IMR-90 (cell line): ENCODE measurements around the gene SMARCD2. TPM values are rescaled to one million over a fixed set of nuclear protein-coding genes. Genes with fewer than 3 reads are reported as not detected.

Source experiments
- microRNA-seq, 2 experiments: library from miRNA; stranded (forward) in 1 of 2; unstranded in 1 of 2; fragments of 10-50 nt in 1 of 2; fragments of <30 nt in 1 of 2; gene quantifications in 1 of 2; microRNA quantifications in 1 of 2; one replicate each; pipeline versions ENCODE3 to v1.1.0; 2013 to 2020; ENCODE audit not compliant: insufficient read depth in 1 of 2, insufficient read length in 1 of 2, unreplicated experiment in 1 of 2
- polyA plus RNA-seq, 3 experiments: library from polyadenylated mRNA; depleted of rRNA; stranded (reverse); fragments of >200 nt; gene quantifications; 2 replicates each; pipeline ENCODE4 v1.2.3, GENCODE V29; 2012; ENCODE audit warnings: low replicate concordance in 1 of 3
- small RNA-seq, 5 experiments: library from RNA; depleted of rRNA; stranded (forward); fragments of <200 nt; gene quantifications; one replicate each; pipeline ENCODE3, GENCODE V24; 2012
- total RNA-seq: library from RNA; depleted of rRNA; stranded (reverse); fragments of >200 nt; gene quantifications from 2 replicates; pipeline ENCODE4 v1.2.3, GENCODE V29; 2012; rRNA removed

SMARCD2 gene
- total and polyA plus RNA-seq, 2 of the 4 experiments (the other 2 are of a cell fraction): 56.9 to 91.2 TPM

Small RNA genes lying within 50 kb of the gene (microRNA-seq; reads per million reads assigned to microRNA genes)
- not detected for gene AC040958.1 (ENCODE audit: insufficient read depth, insufficient read length)

Small RNA genes lying within 50 kb of the gene (small RNA-seq; reads per million reads assigned to genes)
- gene AC040958.1: 0 reads per million in 5 experiments

Other genes with a start within 250 kb of the SMARCD2 start
- 6.5 and 9.4 TPM in 2 replicates for gene TACO1, start 241.8 kb downstream of the SMARCD2 start, total RNA-seq
- 28.8 and 32.8 TPM in 2 replicates for gene TACO1, start 241.8 kb downstream of the SMARCD2 start, polyA plus RNA-seq (2012; rRNA removed)
- gene MAP3K3, start 220.3 kb downstream of the SMARCD2 start, total RNA-seq: 24.2 and 25.6 TPM in 2 replicates
- gene MAP3K3, start 220.3 kb downstream of the SMARCD2 start, polyA plus RNA-seq (2012; rRNA removed): 19.1 TPM in 2 replicates
- gene LIMD2, start 142.6 kb downstream of the SMARCD2 start, total RNA-seq: 4.5 and 4.7 TPM in 2 replicates
- 21.7 and 32.3 TPM in 2 replicates for gene LIMD2, start 142.6 kb downstream of the SMARCD2 start, polyA plus RNA-seq (2012; rRNA removed)
- gene STRADA, start 100.9 kb downstream of the SMARCD2 start, total RNA-seq: 14.7 and 19.9 TPM in 2 replicates
- gene STRADA, start 100.9 kb downstream of the SMARCD2 start, polyA plus RNA-seq (2012; rRNA removed): 30.8 and 30.9 TPM in 2 replicates
- 62.0 and 79.4 TPM in 2 replicates for gene CCDC47, start 69.1 kb downstream of the SMARCD2 start, total RNA-seq
- 45.3 and 45.7 TPM in 2 replicates for gene CCDC47, start 69.1 kb downstream of the SMARCD2 start, polyA plus RNA-seq (2012; rRNA removed)
- 74.7 and 75.8 TPM in 2 replicates for gene DDX42, start 68.5 kb downstream of the SMARCD2 start, total RNA-seq
- 75.6 and 91.5 TPM in 2 replicates for gene DDX42, start 68.5 kb downstream of the SMARCD2 start, polyA plus RNA-seq (2012; rRNA removed)
- gene PSMC5, start 15.3 kb downstream of the SMARCD2 start, total RNA-seq: 104 and 105 TPM in 2 replicates
- gene PSMC5, start 15.3 kb downstream of the SMARCD2 start, polyA plus RNA-seq (2012; rRNA removed): 165 and 175 TPM in 2 replicates
- 68.1 and 69.4 TPM in 2 replicates for gene FTSJ3, start 15.0 kb downstream of the SMARCD2 start, total RNA-seq
- 45.4 and 51.3 TPM in 2 replicates for gene FTSJ3, start 15.0 kb downstream of the SMARCD2 start, polyA plus RNA-seq (2012; rRNA removed)
- gene CSH2, start 31.0 kb upstream of the SMARCD2 start, total RNA-seq: not detected in 2 replicates
- gene CSH2, start 31.0 kb upstream of the SMARCD2 start, polyA plus RNA-seq (2012; rRNA removed): not detected in 2 replicates
- gene GH2, start 39.3 kb upstream of the SMARCD2 start, total RNA-seq: not detected in 2 replicates
- not detected in 2 replicates for gene GH2, start 39.3 kb upstream of the SMARCD2 start, polyA plus RNA-seq (2012; rRNA removed)
- not detected in 2 replicates for gene CSH1, start 53.9 kb upstream of the SMARCD2 start, total RNA-seq
- not detected in 2 replicates for gene CSH1, start 53.9 kb upstream of the SMARCD2 start, polyA plus RNA-seq (2012; rRNA removed)
- gene CSHL1, start 68.6 kb upstream of the SMARCD2 start, total RNA-seq: not detected in 2 replicates
- gene CSHL1, start 68.6 kb upstream of the SMARCD2 start, polyA plus RNA-seq (2012; rRNA removed): not detected in 2 replicates
- not detected in 2 replicates for gene GH1, start 76.2 kb upstream of the SMARCD2 start, total RNA-seq
- gene GH1, start 76.2 kb upstream of the SMARCD2 start, polyA plus RNA-seq (2012; rRNA removed): not detected in 2 replicates
- gene CD79B, start 89.6 kb upstream of the SMARCD2 start, total RNA-seq: not detected in 2 replicates
- gene CD79B, start 89.6 kb upstream of the SMARCD2 start, polyA plus RNA-seq (2012; rRNA removed): not detected in 2 replicates
- not detected in 2 replicates for gene SCN4A, start 130.2 kb upstream of the SMARCD2 start, total RNA-seq
- not detected in 2 replicates for gene SCN4A, start 130.2 kb upstream of the SMARCD2 start, polyA plus RNA-seq (2012; rRNA removed)
- gene PRR29, start 155.7 kb upstream of the SMARCD2 start, total RNA-seq: under 0.01 TPM in 1 of 2 replicates, not detected in the other
- 0.11 and 0.17 TPM in 2 replicates for gene PRR29, start 155.7 kb upstream of the SMARCD2 start, polyA plus RNA-seq (2012; rRNA removed)
- 0.28 TPM in 1 of 2 replicates, not detected in the other for gene ICAM2, start 177.9 kb upstream of the SMARCD2 start, total RNA-seq
- 0.12 and 0.17 TPM in 2 replicates for gene ICAM2, start 177.9 kb upstream of the SMARCD2 start, polyA plus RNA-seq (2012; rRNA removed)